Peyer's patch (tissue), 4 donors: ENCODE measurements around the gene EFHC1. TPM values are rescaled to one million over a fixed set of nuclear protein-coding genes. Genes with fewer than 3 reads are reported as not detected.

Experiments
- DNase-seq, 3 donors: peaks; one replicate each; pipeline ENCODE4 v3.0.0-alpha.2; 2017 to 2019
- H3K27ac ChIP-seq, 4 donors: fragments of 200-600 bp; sonication (generic); one replicate each; pipeline ENCODE4 v1.5.1; 2016 to 2019
- H3K27me3 ChIP-seq, 2 donors: fragments of 200-600 bp; sonication (generic); one replicate each; pipeline ENCODE4 v1.5.1; 2019
- H3K36me3 ChIP-seq, 3 donors: fragments of 200-600 bp; sonication (generic); one replicate each; pipeline ENCODE4 v1.5.1; 2016 to 2019
- H3K4me1 ChIP-seq, 4 donors: fragments of 200-600 bp; sonication (generic); one replicate each; pipeline ENCODE4 v1.5.1; 2016 to 2019
- H3K4me3 ChIP-seq, 4 donors: fragments of 200-600 bp; sonication (generic); 1 replicate in 3 of 4; 2 replicates in 1 of 4; pipeline ENCODE4 v1.5.1; 2016 to 2019; ENCODE audit warnings: mild to moderate bottlenecking in 1 of 4
- H3K9me3 ChIP-seq, 4 donors: fragments of 200-600 bp; sonication (generic); one replicate each; pipeline ENCODE4 v1.5.1; 2016 to 2019; ENCODE audit warnings: mild to moderate bottlenecking in 1 of 4
- CTCF ChIP-seq, 6 experiments: fragments of 450-650 bp in 4 of 6; fragments of 200-600 bp in 2 of 6; sonication (generic) in 1 of 6; IDR thresholded peaks; one replicate each; pipeline ENCODE4 v1.5.1; 2017 to 2019; ENCODE audit warnings: antibody characterized with exemption in 6 of 6, mild to moderate bottlenecking in 3 of 6, moderate library complexity in 1 of 6
- POLR2A ChIP-seq, 2 donors: fragments of 450-650 bp; IDR thresholded peaks; one replicate each; pipeline ENCODE4 v1.5.1; 2017; ENCODE audit warnings: antibody characterized with exemption in 2 of 2, mild to moderate bottlenecking in 2 of 2, moderate library complexity in 2 of 2
- total RNA-seq, 4 donors: library from RNA; depleted of rRNA; stranded (reverse); fragments of >200 nt; gene quantifications; one replicate each; pipeline ENCODE4 v1.1.0, GENCODE V29; 2016

The EFHC1 gene
- total RNA-seq, 4 donors from 2014 or later: 20.0 to 40.4 (median 22.7) TPM

GRCh38 chr6:52409499-52409898 lies 10.6 kb upstream of the EFHC1 start:
- no peak overlapping the region for H3K27ac ChIP-seq
- peaks cover 0 to 17% (median 0%) of the 10 kb centered on the region in 3 donors for H3K36me3 ChIP-seq
- DNase-seq: no peak
- no peak overlapping the region for H3K4me3 ChIP-seq
- no peak for TF ChIP-seq POLR2A (IDR thresholded peaks at IDR 0.05)
- TF ChIP-seq CTCF (IDR thresholded peaks at IDR 0.05): no peak
- H3K9me3 ChIP-seq: no peaks in the 10 kb centered on the region
- no peaks in the 10 kb centered on the region for H3K27me3 ChIP-seq
- H3K4me1 ChIP-seq: peaks cover 0 to 4% (median 0%) of the 10 kb centered on the region in 4 donors

GRCh38 chr6:52410979-52411378 lies 9.2 kb upstream of the EFHC1 start:
- no peak for TF ChIP-seq CTCF (IDR thresholded peaks at IDR 0.05)
- no peak for TF ChIP-seq POLR2A (IDR thresholded peaks at IDR 0.05)
- peaks cover 0 to 4% (median 0%) of the 10 kb centered on the region in 4 donors for H3K4me1 ChIP-seq
- H3K27ac ChIP-seq: no peak overlapping the region
- no peak for DNase-seq
- no peak overlapping the region for H3K4me3 ChIP-seq
- H3K36me3 ChIP-seq: peaks cover 0 to 2% (median 0%) of the 10 kb centered on the region in 3 donors
- no peaks in the 10 kb centered on the region for H3K9me3 ChIP-seq
- H3K27me3 ChIP-seq: no peaks in the 10 kb centered on the region

- TF ChIP-seq CTCF (IDR thresholded peaks at IDR 0.05) (no peak), POLR2A (IDR thresholded peaks at IDR 0.05) (no peak)
- no peak for DNase-seq
- H3K36me3 ChIP-seq: no peaks in the 10 kb centered on the region
- H3K27me3 ChIP-seq: no peaks in the 10 kb centered on the region
- H3K9me3 ChIP-seq: no peaks in the 10 kb centered on the region
- no peak overlapping the region for H3K27ac ChIP-seq
- H3K4me3 ChIP-seq: no peak overlapping the region
- peaks cover 0 to 4% (median 0%) of the 10 kb centered on the region in 4 donors for H3K4me1 ChIP-seq
These were observed 8.2 kb upstream of the EFHC1 start for GRCh38 chr6:52411911-52412310.

- DNase-seq: no peak
- H3K4me3 ChIP-seq: no peak overlapping the region
- no peaks in the 10 kb centered on the region for H3K27me3 ChIP-seq
- no peaks in the 10 kb centered on the region for H3K9me3 ChIP-seq
- no peaks in the 10 kb centered on the region for H3K36me3 ChIP-seq
- TF ChIP-seq CTCF (IDR thresholded peaks at IDR 0.05) (no peak), POLR2A (IDR thresholded peaks at IDR 0.05) (no peak)
- H3K27ac ChIP-seq: no peak overlapping the region
- H3K4me1 ChIP-seq: peaks cover 0 to 4% (median 0%) of the 10 kb centered on the region in 4 donors
These were observed 4.8 kb upstream of the EFHC1 start for GRCh38 chr6:52415333-52415732.

- no peak for DNase-seq
- H3K4me3 ChIP-seq: no peak overlapping the region
- no peak for TF ChIP-seq CTCF (IDR thresholded peaks at IDR 0.05)
- no peak for TF ChIP-seq POLR2A (IDR thresholded peaks at IDR 0.05)
- H3K9me3 ChIP-seq: no peaks in the 10 kb centered on the region
- H3K4me1 ChIP-seq: peaks cover 0 to 6% (median 0%) of the 10 kb centered on the region in 4 donors
- no peak overlapping the region for H3K27ac ChIP-seq
- no peaks in the 10 kb centered on the region for H3K36me3 ChIP-seq
- H3K27me3 ChIP-seq: no peaks in the 10 kb centered on the region
These were observed 4.1 kb upstream of the EFHC1 start for GRCh38 chr6:52415917-52416628.
